Measurements from ENCODE around the gene C1orf159.
"Not testable (repeated sequence)": the region's sequence is repeated elsewhere in the genome, so short reads cannot be mapped to it uniquely, and the experiment has no call there.

C1orf159 gene

GRCh38 chr1:1144122-1144842 is 28.4 kb upstream of the C1orf159 start:
- Histone ChIP-seq H2BK15ac (ENCODE audit: low read length) (peak overlapping the region; percentile 95), H2BK5ac (ENCODE audit: low read length) (peak overlapping the region; percentile 75), H4K8ac (ENCODE audit: low read depth, low read length) (peak overlapping the region; percentile 96), H3K4ac (ENCODE audit: low read length) (peak overlapping the region; percentile 93), H3K9ac (ENCODE audit: low read depth, low read length, poor library complexity) (no peak overlapping the region), H3K27me3 (ENCODE audit: control insufficient read depth in 3 of 3, insufficient read depth in 3 of 3, low read depth in 1 of 3, low read length in 3 of 3) (peaks cover 0 to 18% (median 0%) of the 10 kb centered on the region in 3 experiments), H3K4me3 (ENCODE audit: low read length in 2 of 2) (no peak overlapping the region), H3K79me1 (ENCODE audit: low read depth, low read length) (peaks cover 7% of the 10 kb centered on the region), H3K36me3 (replicated peaks in 1 of 2; ENCODE audit: control insufficient read depth in 2 of 2, insufficient read depth in 2 of 2, low read length in 2 of 2) (no peaks in the 10 kb centered on the region), H3K27ac (replicated peaks; ENCODE audit: low read length) (peak overlapping the region; percentile 22), H3K18ac (ENCODE audit: low read length) (peak overlapping the region; percentile 90), H3K4me1 (ENCODE audit: control insufficient read depth in 2 of 2, insufficient read depth in 1 of 2, low read depth in 1 of 2, low read length in 2 of 2) (peaks cover 4 to 5% of the 10 kb centered on the region in 2 donors), H3K14ac (ENCODE audit: low read length) (peak overlapping the region; percentile 71), H2AK5ac (ENCODE audit: low read depth, low read length) (peak overlapping the region; percentile 99), H3K4me2 (ENCODE audit: insufficient read depth, low read length, poor library complexity, severe bottlenecking) (no peak overlapping the region), H3K9me3 (replicated peaks in 1 of 2; ENCODE audit: control insufficient read depth in 2 of 2, insufficient read depth in 1 of 2, low read depth in 1 of 2, low read length in 2 of 2) (no peaks in the 10 kb centered on the region), H3K23ac (ENCODE audit: low read depth, low read length, poor library complexity) (peak overlapping the region; percentile 43), H2BK12ac (ENCODE audit: low read length) (peak overlapping the region; percentile 90), H2BK120ac (ENCODE audit: low read depth, low read length) (peak overlapping the region; percentile 96), H2AFZ (ENCODE audit: low read length) (peak overlapping the region; percentile 85), H4K91ac (ENCODE audit: low read depth, low read length, poor library complexity) (no peak overlapping the region)
- no peak for DNase-seq (ENCODE audit: low spot score)
- WGBS, 2 donors (ENCODE audit: extremely low coverage in 2 of 2, insufficient read length in 2 of 2, insufficient replicate concordance in 1 of 2) = no CpG with 5 or more reads among the region's 42 CpGs

DNA sequence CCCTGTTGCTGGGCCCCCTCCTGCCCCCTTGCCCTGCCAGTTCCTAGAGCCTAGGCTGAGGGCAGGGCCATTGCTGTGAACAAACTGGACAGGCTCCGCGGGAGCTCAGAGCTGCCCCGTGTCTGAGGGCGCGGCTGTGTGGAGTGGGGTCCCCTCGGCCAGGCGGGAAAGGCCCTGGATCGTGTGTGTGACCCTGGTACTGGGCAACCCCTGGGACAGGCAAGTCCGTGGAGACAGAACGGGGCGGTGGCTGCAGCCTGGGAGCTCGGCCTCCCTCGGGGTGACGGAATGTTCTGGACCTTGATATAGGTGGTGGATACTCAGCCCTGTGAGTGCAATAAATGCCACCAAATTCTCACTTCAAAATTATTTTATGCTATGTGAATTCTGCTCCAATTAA is 27.7 kb upstream of the C1orf159 start:
- Histone ChIP-seq H4K91ac (ENCODE audit: low read depth, low read length, poor library complexity) (peak overlapping the region; percentile 95), H2BK5ac (ENCODE audit: low read length) (peak overlapping the region; percentile 75), H3K79me1 (ENCODE audit: low read depth, low read length) (peaks cover 7% of the 10 kb centered on the region), H3K9me3 (replicated peaks in 1 of 2; ENCODE audit: control insufficient read depth in 2 of 2, insufficient read depth in 1 of 2, low read depth in 1 of 2, low read length in 2 of 2) (no peaks in the 10 kb centered on the region), H2AFZ (ENCODE audit: low read length) (no peak overlapping the region), H3K9ac (ENCODE audit: low read depth, low read length, poor library complexity) (no peak overlapping the region), H2BK12ac (ENCODE audit: low read length) (peak overlapping the region; percentile 90), H3K14ac (ENCODE audit: low read length) (peak overlapping the region; percentile 89), H4K8ac (ENCODE audit: low read depth, low read length) (no peak overlapping the region), H3K4me3 (ENCODE audit: low read length in 2 of 2) (no peak overlapping the region), H3K18ac (ENCODE audit: low read length) (peak overlapping the region; percentile 89), H3K27me3 (ENCODE audit: control insufficient read depth in 3 of 3, insufficient read depth in 3 of 3, low read depth in 1 of 3, low read length in 3 of 3) (peaks cover 0 to 19% (median under 1%) of the 10 kb centered on the region in 3 experiments), H2AK5ac (ENCODE audit: low read depth, low read length) (peak overlapping the region; percentile 99), H3K23ac (ENCODE audit: low read depth, low read length, poor library complexity) (no peak overlapping the region), H2BK15ac (ENCODE audit: low read length) (peak overlapping the region; percentile 95), H2BK120ac (ENCODE audit: low read depth, low read length) (no peak overlapping the region), H3K4ac (ENCODE audit: low read length) (no peak overlapping the region), H3K4me1 (ENCODE audit: control insufficient read depth in 2 of 2, insufficient read depth in 1 of 2, low read depth in 1 of 2, low read length in 2 of 2) (peaks cover 4 to 5% of the 10 kb centered on the region in 2 donors), H3K27ac (replicated peaks; ENCODE audit: low read length) (peak overlapping the region; percentile 22), H3K36me3 (replicated peaks in 1 of 2; ENCODE audit: control insufficient read depth in 2 of 2, insufficient read depth in 2 of 2, low read length in 2 of 2) (no peaks in the 10 kb centered on the region), H3K4me2 (ENCODE audit: insufficient read depth, low read length, poor library complexity, severe bottlenecking) (no peak overlapping the region)
- DNase-seq (ENCODE audit: low spot score) = no peak
- WGBS, 2 donors (ENCODE audit: extremely low coverage in 2 of 2, insufficient read length in 2 of 2, insufficient replicate concordance in 1 of 2) = no CpG with 5 or more reads among the region's 14 CpGs

DNA sequence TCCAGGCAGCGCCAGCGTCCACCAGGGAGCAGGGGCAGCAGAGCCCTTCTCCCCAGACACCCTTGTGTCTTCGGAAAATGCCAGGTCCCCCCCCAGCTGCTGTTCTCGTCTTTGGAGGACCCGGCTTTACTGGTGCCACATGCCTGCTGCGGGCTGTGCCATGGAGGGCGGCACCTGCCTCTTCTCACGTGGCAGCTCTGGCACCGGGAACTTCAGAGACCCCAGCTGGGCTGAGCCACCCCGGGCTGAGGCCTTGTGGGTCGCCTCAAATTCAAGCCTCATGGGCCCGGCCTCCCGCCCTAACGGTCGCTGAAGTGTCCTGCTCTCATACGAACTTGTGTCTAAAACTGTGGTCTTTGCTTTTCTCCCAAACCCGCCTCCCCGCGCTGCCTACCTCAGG is 27.0 kb upstream of the C1orf159 start:
- Histone ChIP-seq H2BK12ac (ENCODE audit: low read length) (peak overlapping the region; percentile 47), H2AK5ac (ENCODE audit: low read depth, low read length) (peak overlapping the region; percentile 99), H3K23ac (ENCODE audit: low read depth, low read length, poor library complexity) (no peak overlapping the region), H3K9me3 (replicated peaks in 1 of 2; ENCODE audit: control insufficient read depth in 2 of 2, insufficient read depth in 1 of 2, low read depth in 1 of 2, low read length in 2 of 2) (no peaks in the 10 kb centered on the region), H3K79me1 (ENCODE audit: low read depth, low read length) (peaks cover 7% of the 10 kb centered on the region), H3K27me3 (ENCODE audit: control insufficient read depth in 3 of 3, insufficient read depth in 3 of 3, low read depth in 1 of 3, low read length in 3 of 3) (peaks cover 0 to 19% (median 4%) of the 10 kb centered on the region in 3 experiments), H2BK15ac (ENCODE audit: low read length) (peak overlapping the region; percentile 95), H3K14ac (ENCODE audit: low read length) (peak overlapping the region; percentile 89), H2BK5ac (ENCODE audit: low read length) (peak overlapping the region; percentile 75), H3K36me3 (replicated peaks in 1 of 2; ENCODE audit: control insufficient read depth in 2 of 2, insufficient read depth in 2 of 2, low read length in 2 of 2) (no peaks in the 10 kb centered on the region), H3K4me1 (ENCODE audit: control insufficient read depth in 2 of 2, insufficient read depth in 1 of 2, low read depth in 1 of 2, low read length in 2 of 2) (peaks cover 4 to 5% of the 10 kb centered on the region in 2 donors), H4K91ac (ENCODE audit: low read depth, low read length, poor library complexity) (no peak overlapping the region), H3K4me3 (ENCODE audit: low read length in 2 of 2) (no peak overlapping the region), H3K27ac (replicated peaks; ENCODE audit: low read length) (no peak overlapping the region), H3K4me2 (ENCODE audit: insufficient read depth, low read length, poor library complexity, severe bottlenecking) (no peak overlapping the region), H4K8ac (ENCODE audit: low read depth, low read length) (no peak overlapping the region), H2AFZ (ENCODE audit: low read length) (peak overlapping the region; percentile 17), H3K4ac (ENCODE audit: low read length) (no peak overlapping the region), H2BK120ac (ENCODE audit: low read depth, low read length) (peak overlapping the region; percentile 47), H3K9ac (ENCODE audit: low read depth, low read length, poor library complexity) (no peak overlapping the region), H3K18ac (ENCODE audit: low read length) (peak overlapping the region; percentile 71)
- no CpG with 5 or more reads among the region's 19 CpGs for whole genome bisulfite sequencing, 2 donors (ENCODE audit: extremely low coverage in 2 of 2, insufficient read length in 2 of 2, insufficient replicate concordance in 1 of 2)
- no peak for DNase-seq (ENCODE audit: low spot score)

DNA sequence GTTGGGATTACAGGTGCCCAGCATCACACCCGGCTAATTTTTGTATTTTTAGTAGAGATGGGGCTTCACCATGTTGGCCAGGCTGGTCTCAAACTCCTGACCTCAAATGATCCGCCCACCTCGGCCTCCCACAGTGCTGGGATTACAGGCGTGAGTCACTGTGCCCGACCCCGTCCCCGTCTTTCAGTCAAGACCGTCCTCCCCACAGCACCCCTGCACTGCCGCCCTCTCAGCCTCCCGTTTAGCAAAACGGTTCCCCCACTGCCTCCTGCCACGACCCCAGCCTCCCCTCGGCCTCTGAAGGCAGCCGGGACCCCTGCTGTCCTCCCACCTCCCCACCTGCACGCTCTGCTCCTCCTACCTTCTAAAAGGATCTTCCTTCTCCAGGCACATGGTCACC is 26.5 kb upstream of the C1orf159 start:
- H2BK5ac ChIP-seq (ENCODE audit: low read length); H3K4me3 ChIP-seq (ENCODE audit: low read length in 2 of 2); H3K27ac ChIP-seq (replicated peaks; ENCODE audit: low read length); H3K4ac ChIP-seq (ENCODE audit: low read length); H3K4me1 ChIP-seq (ENCODE audit: control insufficient read depth in 2 of 2, insufficient read depth in 1 of 2, low read depth in 1 of 2, low read length in 2 of 2); H3K9me3 ChIP-seq (replicated peaks in 1 of 2; ENCODE audit: control insufficient read depth in 2 of 2, insufficient read depth in 1 of 2, low read depth in 1 of 2, low read length in 2 of 2); H3K79me1 ChIP-seq (ENCODE audit: low read depth, low read length); DNase-seq (ENCODE audit: low spot score); H3K4me2 ChIP-seq (ENCODE audit: insufficient read depth, low read length, poor library complexity, severe bottlenecking); H4K91ac ChIP-seq (ENCODE audit: low read depth, low read length, poor library complexity); H2AFZ ChIP-seq (ENCODE audit: low read length); H4K8ac ChIP-seq (ENCODE audit: low read depth, low read length); H3K36me3 ChIP-seq (replicated peaks in 1 of 2; ENCODE audit: control insufficient read depth in 2 of 2, insufficient read depth in 2 of 2, low read length in 2 of 2): not testable (repeated sequence)
- no CpG with 5 or more reads among the region's 15 CpGs for WGBS, 2 donors (ENCODE audit: extremely low coverage in 2 of 2, insufficient read length in 2 of 2, insufficient replicate concordance in 1 of 2)
- Histone ChIP-seq H3K9ac (ENCODE audit: low read depth, low read length, poor library complexity) (peak overlapping the region; percentile 44), H3K18ac (ENCODE audit: low read length) (peak overlapping the region; percentile 71), H2BK12ac (ENCODE audit: low read length) (peak overlapping the region; percentile 47), H3K23ac (ENCODE audit: low read depth, low read length, poor library complexity) (peak overlapping the region; percentile 80), H2BK120ac (ENCODE audit: low read depth, low read length) (peak overlapping the region; percentile 72), H2AK5ac (ENCODE audit: low read depth, low read length) (peak overlapping the region; percentile 99), H3K14ac (ENCODE audit: low read length) (peak overlapping the region; percentile 47), H2BK15ac (ENCODE audit: low read length) (peak overlapping the region; percentile 95), H3K27me3 (ENCODE audit: control insufficient read depth in 3 of 3, insufficient read depth in 3 of 3, low read depth in 1 of 3, low read length in 3 of 3) (peaks cover 0 to 22% (median 8%) of the 10 kb centered on the region in 3 experiments)
